Endothelial cell of umbilical vein (primary cell): ENCODE data around the gene PHEX. TPM values are rescaled to one million over a fixed set of nuclear protein-coding genes. Genes with fewer than 3 reads are reported as not detected.

ENCODE experiments used
- BruUV-seq: library from RNA; stranded (reverse); fragments of 400-500 nt; replicated peaks from 2 replicates; lab custom pipeline; 2021; lab: Mats Ljungman, UMichigan
- CTCF ChIA-PET: fragments of 300-600, 350-600 bp; sonication (Branson Sonifier 250); formaldehyde crosslinking; loops from one replicate; lab custom pipeline; 2021; ENCODE audit warnings: antibody characterized with exemption, inconsistent platforms; lab: Charles Lee
- POLR2A ChIA-PET: fragments of 300-600, 350-600 bp; sonication (Branson Sonifier 250); formaldehyde crosslinking; loops from one replicate; lab custom pipeline; 2021; ENCODE audit warnings: antibody characterized with exemption, inconsistent platforms; lab: Charles Lee
- DNase-seq: peaks from one replicate; pipeline ENCODE4 v3.0.0-alpha.2; 2011; ENCODE audit warnings: low read depth, low spot score
- FAIRE-seq: peaks from 2 replicates; lab custom pipeline; 2011; peaks lifted over from hg19 to GRCh38; lab: Jason Lieb, UNC
- H2AFZ ChIP-seq: 2 replicates; pipeline ENCODE4 v1.6.0; 2012; ENCODE audit warnings: low read depth, low read length, control low read depth, inconsistent platforms
- H3K27ac ChIP-seq: 2 replicates; pipeline ENCODE4 v1.5.1; 2011; ENCODE audit warnings: low read depth, mild to moderate bottlenecking, control low read depth, low read length, moderate library complexity; ENCODE audit not compliant: insufficient read depth
- H3K27me3 ChIP-seq, 2 experiments: 2 replicates each; pipeline versions ENCODE4 v1.6.0 to v1.6.1; 2011; ENCODE audit warnings: low read length in 2 of 2, mixed read lengths in 1 of 2; ENCODE audit not compliant: control insufficient read depth in 2 of 2, insufficient read depth in 2 of 2
- H3K36me3 ChIP-seq, 2 experiments: 2 replicates in 1 of 2; 3 replicates in 1 of 2; pipeline ENCODE4 v1.5.1; 2011; ENCODE audit warnings: low read length in 2 of 2, mild to moderate bottlenecking in 1 of 2, moderate library complexity in 1 of 2; ENCODE audit not compliant: control insufficient read depth in 2 of 2, insufficient read depth in 2 of 2; ENCODE audit errors: extremely low read depth in 1 of 2
- H3K4me1 ChIP-seq: 3 replicates; pipeline ENCODE4 v1.5.1; 2011; ENCODE audit warnings: mild to moderate bottlenecking, low read length; ENCODE audit not compliant: control insufficient read depth, insufficient read depth; ENCODE audit errors: extremely low read depth
- H3K4me2 ChIP-seq: 2 replicates; pipeline ENCODE4 v1.6.1; 2011; ENCODE audit warnings: low read length, control low read depth, mixed read lengths; ENCODE audit not compliant: insufficient read depth
- H3K4me3 ChIP-seq, 3 experiments: fragments of 200-600 bp in 1 of 3; sonication (generic), shearing (Covaris generic) in 1 of 3; replicated peaks in 1 of 3; 2 replicates each; pipeline ENCODE4 v1.5.1; 2011 to 2016; ENCODE audit warnings: control low read depth in 3 of 3, low read length in 3 of 3, mild to moderate bottlenecking in 2 of 3, inconsistent platforms in 1 of 3, low read depth in 1 of 3, moderate library complexity in 1 of 3; ENCODE audit not compliant: insufficient read depth in 1 of 3
- H3K79me2 ChIP-seq: 2 replicates; pipeline ENCODE4 v1.6.0; 2012; ENCODE audit warnings: low read length, inconsistent platforms; ENCODE audit not compliant: control insufficient read depth, insufficient read depth
- H3K9ac ChIP-seq: replicated peaks from 2 replicates; pipeline ENCODE3; 2011; ENCODE audit warnings: low read length, control low read depth; ENCODE audit not compliant: insufficient read depth; ENCODE audit errors: extremely low read depth
- H3K9me1 ChIP-seq: replicated peaks from 3 replicates; pipeline ENCODE4 v1.6.0; 2011; ENCODE audit warnings: mild to moderate bottlenecking, low read length; ENCODE audit not compliant: control insufficient read depth, insufficient read depth; ENCODE audit errors: extremely low read depth
- H3K9me3 ChIP-seq: replicated peaks from 2 replicates; pipeline ENCODE4 v1.5.1; 2012; ENCODE audit warnings: low read length, inconsistent platforms; ENCODE audit not compliant: control insufficient read depth, insufficient read depth
- H4K20me1 ChIP-seq: replicated peaks from 2 replicates; pipeline ENCODE3; 2011; ENCODE audit warnings: mild to moderate bottlenecking, low read length; ENCODE audit not compliant: control insufficient read depth, insufficient read depth; ENCODE audit errors: extremely low read depth
- CTCF ChIP-seq, 2 donors: IDR thresholded peaks; 1 replicate in 1 of 2; 2 replicates in 1 of 2; pipeline ENCODE4 v1.5.1; 2011; ENCODE audit warnings: low read length in 2 of 2, mild to moderate bottlenecking in 2 of 2, moderate library complexity in 2 of 2, control low read depth in 1 of 2, inconsistent platforms in 1 of 2, low read depth in 1 of 2; ENCODE audit not compliant: insufficient read depth in 1 of 2; ENCODE audit errors: extremely low read depth in 1 of 2
- EZH2 ChIP-seq: IDR thresholded peaks from 2 replicates; pipeline ENCODE4 v1.6.1; 2012; ENCODE audit warnings: borderline replicate concordance, low read depth, mild to moderate bottlenecking, moderate library complexity, low read length, inconsistent platforms; ENCODE audit not compliant: severe bottlenecking
- FOS ChIP-seq: IDR thresholded peaks from 2 replicates; pipeline ENCODE4 v1.6.1; 2011; ENCODE audit warnings: mild to moderate bottlenecking, low read length, moderate library complexity, borderline replicate concordance; ENCODE audit not compliant: insufficient read depth
- GATA2 ChIP-seq: IDR thresholded peaks from 2 replicates; pipeline ENCODE4 v1.7.0; 2011; ENCODE audit warnings: low read depth, mild to moderate bottlenecking, moderate library complexity, mixed read lengths, low read length; ENCODE audit not compliant: insufficient read length, insufficient read depth
- JUN ChIP-seq: IDR thresholded peaks from 2 replicates; pipeline ENCODE4 v1.6.1; 2011; ENCODE audit warnings: borderline replicate concordance, low read depth; ENCODE audit not compliant: insufficient read length, insufficient read depth
- MAX ChIP-seq: IDR thresholded peaks from 2 replicates; pipeline ENCODE4 v1.6.1; 2011; ENCODE audit not compliant: insufficient read depth, insufficient read length
- MYC ChIP-seq: IDR thresholded peaks from one replicate; pipeline ENCODE4 v1.6.1; 2011; ENCODE audit warnings: mild to moderate bottlenecking, low read depth, low read length
- POLR2A ChIP-seq: IDR thresholded peaks from 2 replicates; pipeline ENCODE4 v1.6.1; 2012; ENCODE audit warnings: low read depth, mild to moderate bottlenecking, control low read depth, low read length
- POLR2AphosphoS5 ChIP-seq: IDR thresholded peaks from 2 replicates; pipeline ENCODE4 v1.6.1; 2012; ENCODE audit warnings: low read depth, mild to moderate bottlenecking, control low read depth, low read length, moderate library complexity; ENCODE audit not compliant: insufficient read depth
- dilution Hi-C: fragments of 300-500 bp; cut with MboI; formaldehyde crosslinking; loops from one replicate; pipeline ENCODE4 v1.15.0; 2019; ENCODE audit warnings: low sequenced_read_pairs; ENCODE audit not compliant: extremely low pct_ligation_motif_present
- intact Hi-C: fragments of 100-400 bp; cut with micrococcal nuclease; formaldehyde crosslinking; loops from one replicate; pipeline ENCODE4 v1.10.0; 2022
- polyA plus RNA-seq, 4 experiments: library from polyadenylated mRNA; depleted of rRNA in 3 of 4; stranded (reverse) in 3 of 4; unstranded in 1 of 4; fragments of >200 nt; gene quantifications; 2 replicates each; pipeline versions ENCODE4 v1.2.1 to v1.2.3, GENCODE V29; 2011 to 2012; ENCODE audit warnings: missing spikeins in 1 of 4
- total RNA-seq: library from RNA; stranded (reverse); gene quantifications from 2 replicates; pipeline ENCODE4 v1.2.3, GENCODE V29; 2021

The PHEX gene
- total and polyA plus RNA-seq, 2 donors (not counting 3 experiments of a cell fraction or from before 2014, with no cell fraction given) = 0.07 to 0.44 TPM

- TF ChIP-seq CTCF (IDR thresholded peaks at IDR 0.05; ENCODE audit: extremely low read depth in 1 of 2, insufficient read depth in 1 of 2, low read depth in 1 of 2, low read length in 2 of 2) (no peak), JUN (no peak)
- BruUV-seq = no TSS peak
- H3K9me3 ChIP-seq = no peaks in the 10 kb centered on the region
- no peak overlapping the region for H3K4me2 ChIP-seq
- H3K79me2 ChIP-seq = no peaks in the 10 kb centered on the region
- H3K4me1 ChIP-seq = no peaks in the 10 kb centered on the region
- no peak overlapping the region for H3K27ac ChIP-seq
- H3K4me3 ChIP-seq = no peak overlapping the region
- H4K20me1 ChIP-seq = no peaks in the 10 kb centered on the region
- POLR2A ChIA-PET = no interaction called here
- FAIRE-seq = no peak
- no peaks in the 10 kb centered on the region for H3K36me3 ChIP-seq
- no peaks in the 10 kb centered on the region for H3K9me1 ChIP-seq
- dilution Hi-C loops (no loop called here), intact Hi-C loops (no loop called here)
- no peak overlapping the region for H3K9ac ChIP-seq
- CTCF ChIA-PET = interaction anchor here (1.6 kb wide), 1 partner anchor 28 kb away, joined by 4 read pairs; no protein-coding TSS in a partner anchor
- no peaks in the 10 kb centered on the region for H3K27me3 ChIP-seq
- DNase-seq = no peak
- H2AFZ ChIP-seq = no peak overlapping the region
Observed at GRCh38 chrX:22012931-22013330, 19.2 kb upstream of the PHEX start.

GRCh38 chrX:22015139-22015750 lies 16.9 kb upstream of the PHEX start:
- H3K9ac ChIP-seq = no peak overlapping the region
- intact Hi-C loops (no loop called here), dilution Hi-C loops (no loop called here)
- DNase-seq (no peak), FAIRE-seq (no peak)
- no peak for TF ChIP-seq MYC
- TF ChIP-seq MAX = no peak
- TF ChIP-seq EZH2 = no peak
- TF ChIP-seq JUN = no peak
- no peak for TF ChIP-seq GATA2
- no peak for TF ChIP-seq POLR2A
- no peak for TF ChIP-seq POLR2AphosphoS5
- no peak for TF ChIP-seq FOS
- TF ChIP-seq CTCF (IDR thresholded peaks at IDR 0.05; ENCODE audit: extremely low read depth in 1 of 2, insufficient read depth in 1 of 2, low read depth in 1 of 2, low read length in 2 of 2) = no peak
- no peaks in the 10 kb centered on the region for H3K4me1 ChIP-seq
- no peaks in the 10 kb centered on the region for H3K79me2 ChIP-seq
- H3K9me3 ChIP-seq = no peaks in the 10 kb centered on the region
- H2AFZ ChIP-seq = no peak overlapping the region
- ChIA-PET CTCF (no interaction called here), POLR2A (no interaction called here)
- H3K36me3 ChIP-seq = no peaks in the 10 kb centered on the region
- H3K27me3 ChIP-seq = no peaks in the 10 kb centered on the region
- H3K27ac ChIP-seq = no peak overlapping the region
- no peak overlapping the region for H3K4me2 ChIP-seq
- BruUV-seq = no TSS peak
- no peak overlapping the region for H3K4me3 ChIP-seq
- H4K20me1 ChIP-seq = no peaks in the 10 kb centered on the region
- no peaks in the 10 kb centered on the region for H3K9me1 ChIP-seq
